ENCODE measurements around the gene GJB5. TPM values are rescaled to one million over a fixed set of nuclear protein-coding genes. Genes with fewer than 3 reads are reported as not detected.

GJB5 gene
- total RNA-seq, 1 experiment from 2014 or later = not detected

GRCh38 chr1:34742667-34743270, 12.1 kb upstream of the GJB5 start:
- in situ Hi-C loops (cut with HindIII; ENCODE audit: low pct_unique_long_range_greater_than_20kb, low sequenced_read_pairs) = no loop called here
- no peak overlapping the region for H3K27ac ChIP-seq (ENCODE audit: low read length)
- DNase-seq (ENCODE audit: low read depth, low spot score) (peak; percentile 47), ATAC-seq (peak; percentile 97)
- no peaks in the 10 kb centered on the region for H3K36me3 ChIP-seq (ENCODE audit: control insufficient read depth, insufficient read depth, low read length)
- ChIA-PET CTCF (interaction anchor here (0.6 to 2.2 kb wide), 6 partner anchors 8 to 1110 kb away, joined by 3 to 21 read pairs (median 4); partner anchors contain the start of gene GJB5), POLR2A (no interaction called here)
- BruUV-seq (replicated peaks) = no TSS peak
- no peaks in the 10 kb centered on the region for H3K27me3 ChIP-seq (ENCODE audit: control insufficient read depth, insufficient read depth, low read length)
- TF ChIP-seq POLR2AphosphoS5 (IDR thresholded peaks at IDR 0.05; ENCODE audit: low read depth, low read length) = no peak
- peak; percentile 97 for TF ChIP-seq CTCF (IDR thresholded peaks at IDR 0.05)
- TF ChIP-seq TCF7L2 (IDR thresholded peaks at IDR 0.05; ENCODE audit: low read depth, low read length) = no peak
- no peaks in the 10 kb centered on the region for H3K9me3 ChIP-seq (ENCODE audit: control insufficient read depth, insufficient read depth, low read depth, low read length)
- intact Hi-C loops (cut with micrococcal nuclease; ENCODE audit: unreplicated experiment) = loop anchor here (2.0 to 10.0 kb wide), 6 partner anchors 62 to 1110 kb away; no protein-coding TSS in a partner anchor
- H3K4me1 ChIP-seq (ENCODE audit: control insufficient read depth, insufficient read depth, low read length) = no peaks in the 10 kb centered on the region
- H3K4me3 ChIP-seq (ENCODE audit: low read depth in 2 of 2, low read length in 2 of 2) = no peak overlapping the region

GRCh38 chr1:34743775-34744174, 11.1 kb upstream of the GJB5 start:
- Histone ChIP-seq H3K27me3 (ENCODE audit: control insufficient read depth, insufficient read depth, low read length) (no peaks in the 10 kb centered on the region), H3K27ac (ENCODE audit: low read length) (no peak overlapping the region), H3K4me3 (ENCODE audit: low read depth in 2 of 2, low read length in 2 of 2) (no peak overlapping the region), H3K36me3 (ENCODE audit: control insufficient read depth, insufficient read depth, low read length) (no peaks in the 10 kb centered on the region), H3K4me1 (ENCODE audit: control insufficient read depth, insufficient read depth, low read length) (no peaks in the 10 kb centered on the region), H3K9me3 (ENCODE audit: control insufficient read depth, insufficient read depth, low read depth, low read length) (no peaks in the 10 kb centered on the region)
- TF ChIP-seq SIN3A (IDR thresholded peaks at IDR 0.05; ENCODE audit: borderline replicate concordance, insufficient read depth, low read depth, low read length) (no peak), TCF7L2 (IDR thresholded peaks at IDR 0.05; ENCODE audit: low read depth, low read length) (no peak), CTCF (IDR thresholded peaks at IDR 0.05) (no peak), POLR2AphosphoS5 (IDR thresholded peaks at IDR 0.05; ENCODE audit: low read depth, low read length) (no peak), REST (IDR thresholded peaks at IDR 0.05; ENCODE audit: insufficient read depth in 1 of 2, low read depth in 2 of 2, low read length in 1 of 2) (no peak)
- intact Hi-C loops (cut with micrococcal nuclease; ENCODE audit: unreplicated experiment) (loop anchor here (2.0 to 10.0 kb wide), 6 partner anchors 63 to 1111 kb away; no protein-coding TSS in a partner anchor), in situ Hi-C loops (cut with HindIII; ENCODE audit: low pct_unique_long_range_greater_than_20kb, low sequenced_read_pairs) (no loop called here)
- ChIA-PET CTCF (interaction anchor here (0.6 to 2.2 kb wide), 3 partner anchors 11 to 1111 kb away, joined by 3 to 21 read pairs (median 4); partner anchors contain the start of gene GJB5), POLR2A (no interaction called here)
- ATAC-seq = no peak
- DNase-seq (ENCODE audit: low read depth, low spot score) = no peak
- no TSS peak for BruUV-seq (replicated peaks)
